Endothelial cell of umbilical vein (primary cell): ENCODE data around the gene HOXD10. TPM values are rescaled to one million over a fixed set of nuclear protein-coding genes. Genes with fewer than 3 reads are reported as not detected.
A peak's percentile ranks its signal among the peaks of the same experiment; 100 is the strongest.

Experiments used
- BruUV-seq: library from RNA; stranded (reverse); fragments of 400-500 nt; replicated peaks from 2 replicates; lab custom pipeline; 2021; lab: Mats Ljungman, UMichigan
- CTCF ChIA-PET: fragments of 300-600, 350-600 bp; sonication (Branson Sonifier 250); formaldehyde crosslinking; loops from one replicate; lab custom pipeline; 2021; ENCODE audit warnings: antibody characterized with exemption, inconsistent platforms; lab: Charles Lee
- POLR2A ChIA-PET: fragments of 300-600, 350-600 bp; sonication (Branson Sonifier 250); formaldehyde crosslinking; loops from one replicate; lab custom pipeline; 2021; ENCODE audit warnings: antibody characterized with exemption, inconsistent platforms; lab: Charles Lee
- DNase-seq: peaks from one replicate; pipeline ENCODE4 v3.0.0-alpha.2; 2011; ENCODE audit warnings: low read depth, low spot score
- FAIRE-seq: peaks from 2 replicates; lab custom pipeline; 2011; peaks lifted over from hg19 to GRCh38; lab: Jason Lieb, UNC
- H2AFZ ChIP-seq: 2 replicates; pipeline ENCODE4 v1.6.0; 2012; ENCODE audit warnings: low read depth, low read length, control low read depth, inconsistent platforms
- H3K27ac ChIP-seq: 2 replicates; pipeline ENCODE4 v1.5.1; 2011; ENCODE audit warnings: low read depth, mild to moderate bottlenecking, control low read depth, low read length, moderate library complexity; ENCODE audit not compliant: insufficient read depth
- H3K27me3 ChIP-seq, 2 experiments: 2 replicates each; pipeline versions ENCODE4 v1.6.0 to v1.6.1; 2011; ENCODE audit warnings: low read length in 2 of 2, mixed read lengths in 1 of 2; ENCODE audit not compliant: control insufficient read depth in 2 of 2, insufficient read depth in 2 of 2
- H3K36me3 ChIP-seq, 2 experiments: 2 replicates in 1 of 2; 3 replicates in 1 of 2; pipeline ENCODE4 v1.5.1; 2011; ENCODE audit warnings: low read length in 2 of 2, mild to moderate bottlenecking in 1 of 2, moderate library complexity in 1 of 2; ENCODE audit not compliant: control insufficient read depth in 2 of 2, insufficient read depth in 2 of 2; ENCODE audit errors: extremely low read depth in 1 of 2
- H3K4me1 ChIP-seq: 3 replicates; pipeline ENCODE4 v1.5.1; 2011; ENCODE audit warnings: mild to moderate bottlenecking, low read length; ENCODE audit not compliant: control insufficient read depth, insufficient read depth; ENCODE audit errors: extremely low read depth
- H3K4me2 ChIP-seq: 2 replicates; pipeline ENCODE4 v1.6.1; 2011; ENCODE audit warnings: low read length, control low read depth, mixed read lengths; ENCODE audit not compliant: insufficient read depth
- H3K4me3 ChIP-seq, 3 experiments: fragments of 200-600 bp in 1 of 3; sonication (generic), shearing (Covaris generic) in 1 of 3; replicated peaks in 1 of 3; 2 replicates each; pipeline ENCODE4 v1.5.1; 2011 to 2016; ENCODE audit warnings: control low read depth in 3 of 3, low read length in 3 of 3, mild to moderate bottlenecking in 2 of 3, inconsistent platforms in 1 of 3, low read depth in 1 of 3, moderate library complexity in 1 of 3; ENCODE audit not compliant: insufficient read depth in 1 of 3
- H3K79me2 ChIP-seq: 2 replicates; pipeline ENCODE4 v1.6.0; 2012; ENCODE audit warnings: low read length, inconsistent platforms; ENCODE audit not compliant: control insufficient read depth, insufficient read depth
- H3K9ac ChIP-seq: replicated peaks from 2 replicates; pipeline ENCODE3; 2011; ENCODE audit warnings: low read length, control low read depth; ENCODE audit not compliant: insufficient read depth; ENCODE audit errors: extremely low read depth
- H3K9me1 ChIP-seq: replicated peaks from 3 replicates; pipeline ENCODE4 v1.6.0; 2011; ENCODE audit warnings: mild to moderate bottlenecking, low read length; ENCODE audit not compliant: control insufficient read depth, insufficient read depth; ENCODE audit errors: extremely low read depth
- H3K9me3 ChIP-seq: replicated peaks from 2 replicates; pipeline ENCODE4 v1.5.1; 2012; ENCODE audit warnings: low read length, inconsistent platforms; ENCODE audit not compliant: control insufficient read depth, insufficient read depth
- H4K20me1 ChIP-seq: replicated peaks from 2 replicates; pipeline ENCODE3; 2011; ENCODE audit warnings: mild to moderate bottlenecking, low read length; ENCODE audit not compliant: control insufficient read depth, insufficient read depth; ENCODE audit errors: extremely low read depth
- EZH2 ChIP-seq: IDR thresholded peaks from 2 replicates; pipeline ENCODE4 v1.6.1; 2012; ENCODE audit warnings: borderline replicate concordance, low read depth, mild to moderate bottlenecking, moderate library complexity, low read length, inconsistent platforms; ENCODE audit not compliant: severe bottlenecking
- FOS ChIP-seq: IDR thresholded peaks from 2 replicates; pipeline ENCODE4 v1.6.1; 2011; ENCODE audit warnings: mild to moderate bottlenecking, low read length, moderate library complexity, borderline replicate concordance; ENCODE audit not compliant: insufficient read depth
- GATA2 ChIP-seq: IDR thresholded peaks from 2 replicates; pipeline ENCODE4 v1.7.0; 2011; ENCODE audit warnings: low read depth, mild to moderate bottlenecking, moderate library complexity, mixed read lengths, low read length; ENCODE audit not compliant: insufficient read length, insufficient read depth
- JUN ChIP-seq: IDR thresholded peaks from 2 replicates; pipeline ENCODE4 v1.6.1; 2011; ENCODE audit warnings: borderline replicate concordance, low read depth; ENCODE audit not compliant: insufficient read length, insufficient read depth
- MYC ChIP-seq: IDR thresholded peaks from one replicate; pipeline ENCODE4 v1.6.1; 2011; ENCODE audit warnings: mild to moderate bottlenecking, low read depth, low read length
- POLR2A ChIP-seq: IDR thresholded peaks from 2 replicates; pipeline ENCODE4 v1.6.1; 2012; ENCODE audit warnings: low read depth, mild to moderate bottlenecking, control low read depth, low read length
- POLR2AphosphoS5 ChIP-seq: IDR thresholded peaks from 2 replicates; pipeline ENCODE4 v1.6.1; 2012; ENCODE audit warnings: low read depth, mild to moderate bottlenecking, control low read depth, low read length, moderate library complexity; ENCODE audit not compliant: insufficient read depth
- dilution Hi-C: fragments of 300-500 bp; cut with MboI; formaldehyde crosslinking; loops from one replicate; pipeline ENCODE4 v1.15.0; 2019; ENCODE audit warnings: low sequenced_read_pairs; ENCODE audit not compliant: extremely low pct_ligation_motif_present
- intact Hi-C: fragments of 100-400 bp; cut with micrococcal nuclease; formaldehyde crosslinking; loops from one replicate; pipeline ENCODE4 v1.10.0; 2022
- polyA plus RNA-seq, 4 experiments: library from polyadenylated mRNA; depleted of rRNA in 3 of 4; stranded (reverse) in 3 of 4; unstranded in 1 of 4; fragments of >200 nt; gene quantifications; 2 replicates each; pipeline versions ENCODE4 v1.2.1 to v1.2.3, GENCODE V29; 2011 to 2012; ENCODE audit warnings: missing spikeins in 1 of 4
- total RNA-seq: library from RNA; stranded (reverse); gene quantifications from 2 replicates; pipeline ENCODE4 v1.2.3, GENCODE V29; 2021
- TF ChIP-seq, protein P1 (sequence below), 2 donors: IDR thresholded peaks; 1 replicate in 1 of 2; 2 replicates in 1 of 2; pipeline ENCODE4 v1.5.1; 2011; ENCODE audit warnings: low read length in 2 of 2, mild to moderate bottlenecking in 2 of 2, moderate library complexity in 2 of 2, control low read depth in 1 of 2, inconsistent platforms in 1 of 2, low read depth in 1 of 2; ENCODE audit not compliant: insufficient read depth in 1 of 2; ENCODE audit errors: extremely low read depth in 1 of 2
- TF ChIP-seq, protein P2 (sequence below): IDR thresholded peaks from 2 replicates; pipeline ENCODE4 v1.6.1; 2011; ENCODE audit not compliant: insufficient read depth, insufficient read length

HOXD10 gene
- total and polyA plus RNA-seq, 2 donors (not counting 3 experiments of a cell fraction or from before 2014, with no cell fraction given), result not detected

DNA sequence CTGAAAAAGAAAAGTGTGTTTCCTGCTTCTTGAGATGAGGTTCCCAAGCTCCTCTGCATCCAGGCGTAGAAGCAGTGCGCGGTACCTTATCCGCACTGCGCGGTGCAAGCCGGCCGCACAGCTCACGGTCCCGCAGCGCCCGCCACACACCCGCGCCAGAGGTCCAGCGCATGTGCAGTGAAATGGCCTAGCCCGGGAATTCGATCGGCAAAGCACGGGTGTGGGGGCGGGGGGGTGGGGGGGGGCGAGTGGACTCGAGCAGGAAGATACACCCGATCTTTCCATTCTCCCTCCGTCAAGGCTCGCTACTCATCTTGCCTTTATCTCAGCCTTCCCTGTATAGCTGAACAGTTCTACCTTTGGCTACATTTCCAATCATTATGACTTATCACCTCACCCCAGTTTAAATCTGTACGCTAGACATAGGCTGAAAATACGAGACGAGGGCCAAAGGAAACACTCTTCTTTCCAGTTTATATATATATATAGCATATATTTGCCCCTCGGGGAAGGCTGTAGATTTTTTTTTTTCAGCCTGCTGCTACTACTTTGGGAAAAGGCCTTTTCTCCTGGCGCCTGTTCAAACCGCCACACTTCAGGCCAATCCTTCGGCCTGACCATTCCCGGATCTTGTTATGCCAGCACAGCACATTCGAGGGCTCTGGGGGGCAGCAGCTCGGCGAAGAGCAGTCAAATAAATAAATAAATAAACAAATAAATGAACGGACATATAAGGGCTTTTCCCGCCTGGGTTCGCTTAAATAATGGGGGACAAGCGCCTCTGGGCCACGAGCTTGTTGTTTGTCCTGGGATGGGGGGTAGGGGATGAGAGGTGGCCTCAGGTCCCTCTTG is 23.3 kb downstream of the HOXD10 start:
- Histone ChIP-seq H3K9me1 (no peaks in the 10 kb centered on the region), H3K9me3 (no peaks in the 10 kb centered on the region), H2AFZ (peak overlapping the region; percentile 52), H3K36me3 (no peaks in the 10 kb centered on the region), H3K4me1 (peaks cover 38% of the 10 kb centered on the region), H3K4me3 (peak overlapping the region in 2 of 3 experiments; percentile 73 to 91), H3K27ac (peak overlapping the region; percentile 73), H4K20me1 (no peaks in the 10 kb centered on the region), H3K9ac (peak overlapping the region; percentile 66), H3K79me2 (peaks cover 69% of the 10 kb centered on the region), H3K4me2 (peak overlapping the region; percentile 99), H3K27me3 (no peaks in the 10 kb centered on the region)
- intact Hi-C loops, result loop anchor here (1.0 to 2.0 kb wide), 9 partner anchors 39 to 512 kb away; partner anchors contain the start of genes HOXD1 and MTX2
- CTCF ChIA-PET, result interaction anchor here (0.6 to 9.3 kb wide), 47 partner anchors 11 to 1173 kb away, joined by 3 to 338 read pairs (median 4); partner anchors contain the start of genes HOXD1, HOXD4, HOXD8 and MTX2
- dilution Hi-C loops, result loop anchor here (25.0 kb wide), 1 partner anchor 497 kb away; no protein-coding TSS in a partner anchor
- POLR2A ChIA-PET, result interaction anchor here (0.7 to 2.5 kb wide), 7 partner anchors 47 to 514 kb away, joined by 3 to 13 read pairs (median 3); no protein-coding TSS in a partner anchor
- no TSS peak for BruUV-seq
- TF ChIP-seq FOS (no peak), MYC (no peak), JUN (no peak), POLR2AphosphoS5 (no peak), GATA2 (no peak), EZH2 (no peak), POLR2A (no peak)
- TF ChIP-seq, protein P1, sequence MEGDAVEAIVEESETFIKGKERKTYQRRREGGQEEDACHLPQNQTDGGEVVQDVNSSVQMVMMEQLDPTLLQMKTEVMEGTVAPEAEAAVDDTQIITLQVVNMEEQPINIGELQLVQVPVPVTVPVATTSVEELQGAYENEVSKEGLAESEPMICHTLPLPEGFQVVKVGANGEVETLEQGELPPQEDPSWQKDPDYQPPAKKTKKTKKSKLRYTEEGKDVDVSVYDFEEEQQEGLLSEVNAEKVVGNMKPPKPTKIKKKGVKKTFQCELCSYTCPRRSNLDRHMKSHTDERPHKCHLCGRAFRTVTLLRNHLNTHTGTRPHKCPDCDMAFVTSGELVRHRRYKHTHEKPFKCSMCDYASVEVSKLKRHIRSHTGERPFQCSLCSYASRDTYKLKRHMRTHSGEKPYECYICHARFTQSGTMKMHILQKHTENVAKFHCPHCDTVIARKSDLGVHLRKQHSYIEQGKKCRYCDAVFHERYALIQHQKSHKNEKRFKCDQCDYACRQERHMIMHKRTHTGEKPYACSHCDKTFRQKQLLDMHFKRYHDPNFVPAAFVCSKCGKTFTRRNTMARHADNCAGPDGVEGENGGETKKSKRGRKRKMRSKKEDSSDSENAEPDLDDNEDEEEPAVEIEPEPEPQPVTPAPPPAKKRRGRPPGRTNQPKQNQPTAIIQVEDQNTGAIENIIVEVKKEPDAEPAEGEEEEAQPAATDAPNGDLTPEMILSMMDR (IDR thresholded peaks at IDR 0.05; ENCODE audit: extremely low read depth in 1 of 2, insufficient read depth in 1 of 2, low read depth in 1 of 2, low read length in 2 of 2), result no peak
- TF ChIP-seq, protein P2, sequence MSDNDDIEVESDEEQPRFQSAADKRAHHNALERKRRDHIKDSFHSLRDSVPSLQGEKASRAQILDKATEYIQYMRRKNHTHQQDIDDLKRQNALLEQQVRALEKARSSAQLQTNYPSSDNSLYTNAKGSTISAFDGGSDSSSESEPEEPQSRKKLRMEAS, result no peak
- FAIRE-seq (no peak), DNase-seq (peak; percentile 61)
